Neural cell (in vitro differentiated cells): Measurements from ENCODE around the gene AATK. TPM values are rescaled to one million over a fixed set of nuclear protein-coding genes. Genes with fewer than 3 reads are reported as not detected.

Experiments
- H2AFZ ChIP-seq: fragments of 200-600, 300-800 bp; sonication (generic), shearing (Covaris generic); 2 replicates; pipeline ENCODE4 v1.6.0; 2014; ENCODE audit warnings: low read depth, mild to moderate bottlenecking, antibody characterized with exemption, low read length, moderate library complexity
- H3F3A ChIP-seq: fragments of 200-600 bp; shearing (Covaris generic); 2 replicates; pipeline ENCODE4 v1.6.1; 2016; ENCODE audit warnings: mild to moderate bottlenecking, moderate library complexity, mixed read lengths, antibody characterized with exemption, low read length; ENCODE audit not compliant: insufficient read depth, poor library complexity, severe bottlenecking
- H3K27ac ChIP-seq: fragments of 200-600, 300-800 bp; sonication (generic), shearing (Covaris generic); 2 replicates; pipeline ENCODE4 v1.5.1; 2014; ENCODE audit warnings: mild to moderate bottlenecking, low read length, moderate library complexity
- H3K27me3 ChIP-seq: fragments of 300-800, 200-600 bp; sonication (generic), shearing (Covaris generic); 2 replicates; pipeline ENCODE4 v1.6.0; 2014; ENCODE audit warnings: mild to moderate bottlenecking, low read depth, low read length, moderate library complexity; ENCODE audit not compliant: insufficient read depth
- H3K36me3 ChIP-seq: fragments of 300-800, 200-600 bp; sonication (generic), shearing (Covaris generic); 2 replicates; pipeline ENCODE4 v1.5.1; 2014; ENCODE audit warnings: mild to moderate bottlenecking, antibody characterized with exemption, low read length, moderate library complexity; ENCODE audit not compliant: insufficient read depth
- H3K4me2 ChIP-seq: fragments of 300-800, 200-600 bp; sonication (generic), shearing (Covaris generic); 2 replicates; pipeline ENCODE4 v1.6.0; 2014; ENCODE audit warnings: mild to moderate bottlenecking, low read length
- H3K4me3 ChIP-seq: fragments of 300-800, 200-600 bp; sonication (generic), shearing (Covaris generic); 2 replicates; pipeline ENCODE4 v1.5.1; 2014; ENCODE audit warnings: mild to moderate bottlenecking, low read length, moderate library complexity
- H3K79me2 ChIP-seq: fragments of 200-600 bp; shearing (Covaris generic); replicated peaks from 2 replicates; pipeline ENCODE4 v1.6.0; 2014; ENCODE audit warnings: mild to moderate bottlenecking, low read length, moderate library complexity; ENCODE audit not compliant: insufficient read depth
- H3K9ac ChIP-seq: fragments of 300-800, 200-600 bp; sonication (generic), shearing (Covaris generic); 2 replicates; pipeline ENCODE4 v1.6.1; 2016; ENCODE audit warnings: mild to moderate bottlenecking, low read length, mixed read lengths
- H3K9me2 ChIP-seq: fragments of 200-600 bp; shearing (Covaris generic); 2 replicates; pipeline ENCODE4 v1.6.1; 2016; ENCODE audit warnings: mild to moderate bottlenecking, low read length, mixed read lengths; ENCODE audit not compliant: insufficient read depth
- H3K9me3 ChIP-seq: fragments of 200-600, 300-800 bp; sonication (generic), shearing (Covaris generic); 2 replicates; pipeline ENCODE4 v1.6.1; 2016; ENCODE audit warnings: mild to moderate bottlenecking, mixed run types, low read length, moderate library complexity, mixed read lengths
- H4K20me1 ChIP-seq: fragments of 200-600 bp; shearing (Covaris generic); 2 replicates; pipeline ENCODE4 v1.6.1; 2016; ENCODE audit warnings: mild to moderate bottlenecking, mixed run types; ENCODE audit not compliant: insufficient read depth
- CTCF ChIP-seq: fragments of 450-650 bp; IDR thresholded peaks from 2 replicates; pipeline ENCODE4 v1.5.1; 2014; ENCODE audit warnings: antibody characterized with exemption, mild to moderate bottlenecking, moderate library complexity; ENCODE audit not compliant: poor library complexity, severe bottlenecking
- EP300 ChIP-seq: fragments of 450-650 bp; conservative IDR thresholded peaks from 2 replicates; pipeline ENCODE4 v1.6.1; 2014; ENCODE audit warnings: antibody characterized with exemption, mild to moderate bottlenecking, moderate library complexity; ENCODE audit not compliant: poor library complexity, severe bottlenecking
- EZH2 ChIP-seq: fragments of 200-600, 300-800 bp; shearing (Covaris generic), sonication (generic); IDR thresholded peaks from 2 replicates; pipeline ENCODE4 v1.6.1; 2014; ENCODE audit warnings: antibody characterized with exemption, low read length, borderline replicate concordance, mild to moderate bottlenecking; ENCODE audit not compliant: insufficient read depth, poor library complexity, severe bottlenecking
- MXI1 ChIP-seq: fragments of 450-650 bp; conservative IDR thresholded peaks from 2 replicates; pipeline ENCODE4 v1.6.1; 2014; ENCODE audit warnings: antibody characterized with exemption, mild to moderate bottlenecking; ENCODE audit not compliant: poor library complexity, severe bottlenecking
- POLR2AphosphoS5 ChIP-seq: IDR thresholded peaks from 2 replicates; pipeline ENCODE4 v1.6.1; 2012
- RAD21 ChIP-seq: fragments of 450-650 bp; conservative IDR thresholded peaks from 2 replicates; pipeline ENCODE4 v1.6.1; 2014; ENCODE audit warnings: antibody characterized with exemption, mild to moderate bottlenecking, moderate library complexity
- REST ChIP-seq: IDR thresholded peaks from 2 replicates; pipeline ENCODE4 v1.6.1; 2012; ENCODE audit warnings: borderline replicate concordance
- SMC3 ChIP-seq: fragments of 450-650 bp; conservative IDR thresholded peaks from 2 replicates; pipeline ENCODE4 v1.6.1; 2014; ENCODE audit warnings: antibody characterized with exemption, mild to moderate bottlenecking, moderate library complexity; ENCODE audit not compliant: poor library complexity
- TAF1 ChIP-seq: IDR thresholded peaks from 2 replicates; pipeline ENCODE4 v1.6.1; 2012; ENCODE audit warnings: low read depth
- polyA plus RNA-seq: library from polyadenylated mRNA; depleted of rRNA; stranded (reverse); fragments of >200 nt; gene quantifications from 2 replicates; pipeline ENCODE4 v1.2.3, GENCODE V29; 2014

Gene AATK
- polyA plus RNA-seq, 1 donor from 2014 or later: 11.1 TPM

- Histone ChIP-seq H3K4me2 (no peak overlapping the region), H3K27me3 (no peaks in the 10 kb centered on the region), H3K36me3 (no peaks in the 10 kb centered on the region), H4K20me1 (no peaks in the 10 kb centered on the region), H3K9me2 (no peaks in the 10 kb centered on the region), H2AFZ (no peak overlapping the region), H3K79me2 (no peaks in the 10 kb centered on the region), H3F3A (no peaks in the 10 kb centered on the region), H3K9ac (no peak overlapping the region), H3K9me3 (no peaks in the 10 kb centered on the region), H3K27ac (no peak overlapping the region), H3K4me3 (no peak overlapping the region)
- no peak for TF ChIP-seq CTCF
- no peak for TF ChIP-seq TAF1
- no peak for TF ChIP-seq EZH2
- TF ChIP-seq SMC3: no peak
- TF ChIP-seq MXI1: no peak
- no peak for TF ChIP-seq REST
- no peak for TF ChIP-seq EP300
- TF ChIP-seq RAD21: no peak
- TF ChIP-seq POLR2AphosphoS5: no peak
Observed at GRCh38 chr17:81123052-81124048, 42.7 kb downstream of the AATK start.

GRCh38 chr17:81121841-81122733 lies 43.9 kb downstream of the AATK start:
- H3K9me2 ChIP-seq: no peaks in the 10 kb centered on the region
- H3K36me3 ChIP-seq: no peaks in the 10 kb centered on the region
- H4K20me1 ChIP-seq: no peaks in the 10 kb centered on the region
- no peaks in the 10 kb centered on the region for H3F3A ChIP-seq
- no peak overlapping the region for H2AFZ ChIP-seq
- TF ChIP-seq SMC3 (no peak), REST (no peak), RAD21 (no peak)
- no peak overlapping the region for H3K9ac ChIP-seq
- H3K4me2 ChIP-seq: no peak overlapping the region
- no peak overlapping the region for H3K4me3 ChIP-seq
- H3K27me3 ChIP-seq: no peaks in the 10 kb centered on the region
- no peaks in the 10 kb centered on the region for H3K9me3 ChIP-seq
- H3K27ac ChIP-seq: no peak overlapping the region
- no peaks in the 10 kb centered on the region for H3K79me2 ChIP-seq
